Thoracic aorta (tissue), 2 donors: Measurements from ENCODE around the gene CACNB1. TPM values are rescaled to one million over a fixed set of nuclear protein-coding genes. Genes with fewer than 3 reads are reported as not detected.

Source experiments
- ATAC-seq: fragments of 150-250 bp; one replicate; pipeline ENCODE4 v1.8.0; 2017; ENCODE audit warnings: low read depth; ENCODE audit not compliant: insufficient number of reproducible peaks, low FRiP score
- DNase-seq: peaks from one replicate; pipeline ENCODE4 v3.0.0-alpha.2; 2020; ENCODE audit warnings: low spot score
- H3K27ac ChIP-seq, 2 donors: fragments of 200-600 bp; sonication (generic); 1 replicate in 1 of 2; 2 replicates in 1 of 2; pipeline ENCODE4 v1.5.1; 2016; ENCODE audit warnings: mild to moderate bottlenecking in 2 of 2, moderate library complexity in 2 of 2
- H3K27me3 ChIP-seq: fragments of 200-600 bp; sonication (generic); replicated peaks from 2 replicates; pipeline ENCODE4 v1.6.0; 2016; ENCODE audit warnings: mild to moderate bottlenecking; ENCODE audit not compliant: insufficient read depth
- H3K36me3 ChIP-seq: fragments of 200-600 bp; sonication (generic); one replicate; pipeline ENCODE4 v1.5.1; 2016
- H3K4me1 ChIP-seq, 2 donors: fragments of 200-600 bp; sonication (generic); 1 replicate in 1 of 2; 2 replicates in 1 of 2; pipeline versions ENCODE4 v1.5.1 to v1.6.0; 2016; ENCODE audit warnings: low read depth in 2 of 2, mild to moderate bottlenecking in 1 of 2; ENCODE audit not compliant: control insufficient read depth in 1 of 2
- H3K4me3 ChIP-seq: fragments of 200-600 bp; sonication (generic); 2 replicates; pipeline ENCODE4 v1.5.1; 2016; ENCODE audit warnings: mild to moderate bottlenecking
- H3K9me3 ChIP-seq: fragments of 200-600 bp; sonication (generic); 2 replicates; pipeline ENCODE4 v1.5.1; 2016
- total RNA-seq, 2 donors: library from RNA; depleted of rRNA; stranded (reverse); fragments of >200 nt; gene quantifications; one replicate each; pipeline versions ENCODE4 v1.1.0 to v1.2.3, GENCODE V29; 2016
- TF ChIP-seq, protein P1 (sequence below): fragments of 200-600 bp; sonication (generic); IDR thresholded peaks from one replicate; pipeline ENCODE4 v1.5.1; 2019; ENCODE audit warnings: antibody characterized with exemption

Gene CACNB1
- total RNA-seq, 2 donors from 2014 or later, result 14.3 to 15.6 TPM

DNA sequence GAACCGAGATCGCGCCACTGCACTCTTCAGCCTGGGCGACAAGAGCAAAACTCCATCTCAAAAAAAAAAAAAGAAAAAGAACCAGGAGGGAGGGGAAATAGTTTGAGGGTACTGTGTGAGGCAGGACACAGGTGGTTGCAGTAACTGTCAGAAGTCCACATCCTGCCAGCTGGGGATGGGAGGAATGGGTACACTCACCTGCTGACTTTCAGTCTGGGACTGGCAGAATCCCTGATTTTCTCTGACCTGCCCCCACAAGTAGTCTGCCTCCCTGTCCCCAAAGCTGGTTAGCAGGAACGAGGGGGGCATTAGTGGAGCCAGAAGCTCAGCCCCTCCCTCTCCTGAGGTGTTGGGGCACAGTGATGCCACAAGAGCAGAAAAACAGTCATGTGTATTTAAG is 24.4 kb downstream of the CACNB1 start:
- H3K4me3 ChIP-seq, result no peak overlapping the region
- H3K9me3 ChIP-seq, result no peaks in the 10 kb centered on the region
- DNase-seq (no peak), ATAC-seq (no peak)
- peaks cover 0 to 12% of the 10 kb centered on the region in 2 donors for H3K4me1 ChIP-seq
- peaks cover 15% of the 10 kb centered on the region for H3K36me3 ChIP-seq
- H3K27me3 ChIP-seq, result no peaks in the 10 kb centered on the region
- H3K27ac ChIP-seq, result no peak overlapping the region
- TF ChIP-seq, protein P1, sequence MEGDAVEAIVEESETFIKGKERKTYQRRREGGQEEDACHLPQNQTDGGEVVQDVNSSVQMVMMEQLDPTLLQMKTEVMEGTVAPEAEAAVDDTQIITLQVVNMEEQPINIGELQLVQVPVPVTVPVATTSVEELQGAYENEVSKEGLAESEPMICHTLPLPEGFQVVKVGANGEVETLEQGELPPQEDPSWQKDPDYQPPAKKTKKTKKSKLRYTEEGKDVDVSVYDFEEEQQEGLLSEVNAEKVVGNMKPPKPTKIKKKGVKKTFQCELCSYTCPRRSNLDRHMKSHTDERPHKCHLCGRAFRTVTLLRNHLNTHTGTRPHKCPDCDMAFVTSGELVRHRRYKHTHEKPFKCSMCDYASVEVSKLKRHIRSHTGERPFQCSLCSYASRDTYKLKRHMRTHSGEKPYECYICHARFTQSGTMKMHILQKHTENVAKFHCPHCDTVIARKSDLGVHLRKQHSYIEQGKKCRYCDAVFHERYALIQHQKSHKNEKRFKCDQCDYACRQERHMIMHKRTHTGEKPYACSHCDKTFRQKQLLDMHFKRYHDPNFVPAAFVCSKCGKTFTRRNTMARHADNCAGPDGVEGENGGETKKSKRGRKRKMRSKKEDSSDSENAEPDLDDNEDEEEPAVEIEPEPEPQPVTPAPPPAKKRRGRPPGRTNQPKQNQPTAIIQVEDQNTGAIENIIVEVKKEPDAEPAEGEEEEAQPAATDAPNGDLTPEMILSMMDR, result no peak

DNA sequence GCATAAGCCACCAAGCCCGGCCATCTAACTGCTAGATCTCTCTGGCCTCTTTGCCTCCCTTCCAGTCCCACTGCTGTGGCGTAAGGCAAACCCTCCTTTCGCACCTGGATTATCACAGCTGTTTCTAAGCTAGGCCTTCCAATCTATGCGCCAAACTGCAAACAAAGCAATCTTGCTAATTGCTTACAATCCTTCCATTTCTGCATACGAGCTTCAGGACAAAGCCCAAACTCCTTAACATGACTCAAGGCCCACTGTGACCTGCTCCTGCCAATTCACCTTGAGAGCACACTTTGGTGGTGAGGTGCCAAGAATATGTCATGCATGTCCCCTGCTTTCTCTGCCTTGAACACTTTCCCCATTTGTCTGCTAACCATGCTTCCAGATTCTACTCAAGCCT is 25.5 kb downstream of the CACNB1 start:
- no peak overlapping the region for H3K4me3 ChIP-seq
- no peak for DNase-seq
- peaks cover 0 to 6% of the 10 kb centered on the region in 2 donors for H3K4me1 ChIP-seq
- no peaks in the 10 kb centered on the region for H3K27me3 ChIP-seq
- TF ChIP-seq, protein P1, result no peak
- ATAC-seq, result no peak
- no peaks in the 10 kb centered on the region for H3K9me3 ChIP-seq
- no peak overlapping the region for H3K27ac ChIP-seq
- H3K36me3 ChIP-seq, result peaks cover 11% of the 10 kb centered on the region

DNA sequence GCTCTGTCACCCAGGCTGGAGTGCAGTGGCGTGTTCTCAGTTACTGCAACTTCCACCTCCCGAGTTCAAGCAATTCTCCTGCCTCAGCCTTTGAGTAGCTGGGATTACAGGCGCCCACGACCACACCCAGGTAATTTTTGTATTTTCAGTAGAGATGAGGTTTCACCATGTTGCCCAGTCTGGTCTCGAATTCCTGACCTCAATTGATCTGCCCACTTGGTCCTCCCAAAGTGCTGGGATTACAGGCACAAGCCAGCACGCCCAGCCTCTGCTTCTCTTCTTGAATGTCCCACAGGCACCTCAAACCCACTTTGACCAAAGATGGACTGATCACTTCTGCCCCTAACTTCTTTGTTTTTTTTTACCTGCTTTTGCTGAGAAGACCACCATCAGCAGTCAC is 26.9 kb downstream of the CACNB1 start:
- Histone ChIP-seq H3K4me3 (no peak overlapping the region), H3K9me3 (no peaks in the 10 kb centered on the region), H3K27me3 (no peaks in the 10 kb centered on the region), H3K4me1 (peaks cover 0 to 20% of the 10 kb centered on the region in 2 donors), H3K36me3 (peaks cover 3% of the 10 kb centered on the region), H3K27ac (no peak overlapping the region)
- ATAC-seq (no peak), DNase-seq (no peak)
- TF ChIP-seq, protein P1, result no peak

DNA sequence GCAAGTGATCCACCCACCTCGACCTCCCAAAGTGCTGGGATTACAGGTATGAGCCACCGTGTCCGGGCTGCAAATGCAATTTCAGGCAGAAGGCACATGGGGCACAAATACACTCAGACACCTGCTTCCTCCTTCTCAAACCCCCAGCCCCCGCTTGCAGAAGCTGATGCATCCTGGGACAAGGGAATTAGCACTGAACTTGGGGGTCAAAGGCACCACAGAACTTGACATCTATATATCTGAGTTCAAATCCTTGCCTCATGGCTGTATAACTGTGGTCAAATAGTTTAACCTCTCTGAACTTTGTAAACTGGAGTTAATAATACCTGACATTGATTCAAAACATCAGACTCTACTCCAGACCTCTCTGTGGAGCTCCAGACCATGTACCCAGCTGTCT is 27.4 kb downstream of the CACNB1 start:
- DNase-seq (no peak), ATAC-seq (no peak)
- TF ChIP-seq, protein P1, result no peak
- Histone ChIP-seq H3K27me3 (no peaks in the 10 kb centered on the region), H3K4me1 (peaks cover 0 to 24% of the 10 kb centered on the region in 2 donors), H3K27ac (no peak overlapping the region), H3K36me3 (no peaks in the 10 kb centered on the region), H3K4me3 (no peak overlapping the region), H3K9me3 (no peaks in the 10 kb centered on the region)

DNA sequence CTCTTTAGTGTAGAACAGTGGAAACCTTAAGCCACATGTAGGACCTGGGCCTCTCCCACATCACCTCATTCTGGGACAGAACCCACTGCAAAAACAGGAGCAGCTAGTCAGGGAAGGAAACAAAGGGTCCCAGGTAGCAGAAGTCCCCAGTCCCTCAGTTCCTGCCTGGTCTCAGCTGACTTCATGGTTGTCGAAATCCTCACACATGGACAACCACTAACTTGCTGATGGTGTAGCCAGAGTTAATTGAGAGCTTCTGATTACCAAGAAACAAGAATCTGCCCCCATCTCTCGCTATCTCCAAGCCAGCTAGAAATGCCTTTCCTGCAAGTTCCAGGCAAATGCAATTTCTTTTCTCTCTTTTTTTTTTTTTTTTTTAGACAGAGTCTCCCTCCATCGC is 28.0 kb downstream of the CACNB1 start:
- ATAC-seq, result no peak
- Histone ChIP-seq H3K4me3 (no peak overlapping the region), H3K27ac (no peak overlapping the region), H3K9me3 (no peaks in the 10 kb centered on the region), H3K4me1 (peaks cover 0 to 21% of the 10 kb centered on the region in 2 donors), H3K36me3 (no peaks in the 10 kb centered on the region), H3K27me3 (no peaks in the 10 kb centered on the region)
- TF ChIP-seq, protein P1, result no peak
- no peak for DNase-seq
